ENCODE results near the gene FOXI1. TPM values are rescaled to one million over a fixed set of nuclear protein-coding genes. Genes with fewer than 3 reads are reported as not detected.
A peak's percentile ranks its signal among the peaks of the same experiment; 100 is the strongest.

The FOXI1 gene
- total RNA-seq, 1 donor from 2014 or later: not detected

DNA sequence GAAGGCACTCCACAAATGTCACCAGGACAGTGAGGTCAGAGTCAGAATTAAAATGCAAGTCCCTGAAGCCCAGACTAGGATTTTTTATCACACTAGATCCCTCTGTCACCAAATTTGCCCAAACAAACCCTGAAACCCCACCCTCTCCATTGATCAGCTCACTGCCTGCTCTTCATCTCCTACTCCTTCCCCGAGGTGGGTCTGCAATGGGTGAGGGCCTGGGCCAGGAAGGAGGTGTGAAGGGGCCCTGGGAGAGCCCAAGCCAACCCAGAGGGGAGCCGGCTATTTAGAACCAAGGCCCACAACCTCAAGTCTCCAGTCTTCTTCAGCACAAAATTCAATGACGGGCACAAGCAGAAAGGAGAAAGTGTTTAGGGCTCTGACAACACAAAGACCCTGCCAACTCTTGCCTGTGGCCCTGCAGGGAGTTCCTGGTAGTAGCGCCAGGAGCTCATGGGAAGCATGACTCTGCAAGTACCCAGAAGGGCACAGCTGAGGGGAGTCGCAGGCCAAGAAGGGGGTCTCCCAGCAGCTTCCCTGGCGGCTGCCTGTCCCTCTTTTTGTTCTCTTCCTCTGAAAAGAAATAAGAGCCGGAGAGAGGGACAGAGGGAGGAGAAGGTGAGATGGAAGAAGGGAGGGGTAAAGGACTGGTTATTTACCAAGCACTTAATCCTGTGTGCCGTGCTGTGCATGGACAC is 5.5 kb downstream of the FOXI1 start:
- Mint-ChIP-seq H3K27me3 (peaks cover 9% of the 10 kb centered on the region), H3K9me3 (no peaks in the 10 kb centered on the region), H3K4me1 (ENCODE audit: unreplicated experiment) (no peaks in the 10 kb centered on the region), H3K36me3 (no peaks in the 10 kb centered on the region), H3K27ac (no peak overlapping the region), H3K4me3 (no peak overlapping the region)
- TF ChIP-seq, protein P1, sequence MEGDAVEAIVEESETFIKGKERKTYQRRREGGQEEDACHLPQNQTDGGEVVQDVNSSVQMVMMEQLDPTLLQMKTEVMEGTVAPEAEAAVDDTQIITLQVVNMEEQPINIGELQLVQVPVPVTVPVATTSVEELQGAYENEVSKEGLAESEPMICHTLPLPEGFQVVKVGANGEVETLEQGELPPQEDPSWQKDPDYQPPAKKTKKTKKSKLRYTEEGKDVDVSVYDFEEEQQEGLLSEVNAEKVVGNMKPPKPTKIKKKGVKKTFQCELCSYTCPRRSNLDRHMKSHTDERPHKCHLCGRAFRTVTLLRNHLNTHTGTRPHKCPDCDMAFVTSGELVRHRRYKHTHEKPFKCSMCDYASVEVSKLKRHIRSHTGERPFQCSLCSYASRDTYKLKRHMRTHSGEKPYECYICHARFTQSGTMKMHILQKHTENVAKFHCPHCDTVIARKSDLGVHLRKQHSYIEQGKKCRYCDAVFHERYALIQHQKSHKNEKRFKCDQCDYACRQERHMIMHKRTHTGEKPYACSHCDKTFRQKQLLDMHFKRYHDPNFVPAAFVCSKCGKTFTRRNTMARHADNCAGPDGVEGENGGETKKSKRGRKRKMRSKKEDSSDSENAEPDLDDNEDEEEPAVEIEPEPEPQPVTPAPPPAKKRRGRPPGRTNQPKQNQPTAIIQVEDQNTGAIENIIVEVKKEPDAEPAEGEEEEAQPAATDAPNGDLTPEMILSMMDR (conservative IDR thresholded peaks at IDR 0.05): no peak
- peak; percentile 48 for DNase-seq (ENCODE audit: extremely low spot score, unreplicated experiment)

DNA sequence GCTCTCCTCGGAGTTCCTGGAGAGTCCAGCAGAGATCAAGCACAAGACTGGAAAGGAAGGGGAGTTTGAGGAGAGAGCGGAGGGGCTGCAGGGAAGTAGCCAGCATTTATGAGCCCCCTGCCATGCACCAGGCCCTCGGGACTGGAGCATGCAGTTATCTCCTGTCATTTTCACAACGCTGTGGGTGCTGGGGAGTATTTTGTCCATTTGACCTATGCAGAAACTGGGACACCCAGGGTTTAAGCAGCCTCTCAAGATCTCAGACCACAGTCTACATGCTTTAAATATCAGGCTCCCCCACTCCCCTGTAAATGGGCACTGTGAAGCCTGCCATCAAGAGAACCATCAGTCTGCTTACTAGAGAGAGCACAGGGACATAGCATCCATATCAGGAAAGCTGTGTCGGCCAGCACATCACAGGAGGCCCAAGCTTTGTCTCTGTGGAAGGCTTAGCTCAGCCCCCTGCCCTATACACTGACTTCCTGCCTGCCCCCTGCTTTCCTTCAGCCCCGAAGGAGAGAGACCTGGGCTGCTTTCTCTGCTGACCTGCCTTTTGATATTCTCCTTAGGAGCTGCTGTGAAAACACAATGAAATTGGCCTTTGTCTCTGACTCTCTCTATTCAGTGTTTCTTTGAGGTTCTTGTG is 7.3 kb downstream of the FOXI1 start:
- no peaks in the 10 kb centered on the region for H3K9me3 Mint-ChIP-seq
- H3K27me3 Mint-ChIP-seq: peaks cover 2% of the 10 kb centered on the region
- H3K4me1 Mint-ChIP-seq (ENCODE audit: unreplicated experiment): no peaks in the 10 kb centered on the region
- H3K27ac Mint-ChIP-seq: no peak overlapping the region
- peak; percentile 45 for DNase-seq (ENCODE audit: extremely low spot score, unreplicated experiment)
- H3K36me3 Mint-ChIP-seq: no peaks in the 10 kb centered on the region
- no peak overlapping the region for H3K4me3 Mint-ChIP-seq
- TF ChIP-seq, protein P1 (conservative IDR thresholded peaks at IDR 0.05): no peak

DNA sequence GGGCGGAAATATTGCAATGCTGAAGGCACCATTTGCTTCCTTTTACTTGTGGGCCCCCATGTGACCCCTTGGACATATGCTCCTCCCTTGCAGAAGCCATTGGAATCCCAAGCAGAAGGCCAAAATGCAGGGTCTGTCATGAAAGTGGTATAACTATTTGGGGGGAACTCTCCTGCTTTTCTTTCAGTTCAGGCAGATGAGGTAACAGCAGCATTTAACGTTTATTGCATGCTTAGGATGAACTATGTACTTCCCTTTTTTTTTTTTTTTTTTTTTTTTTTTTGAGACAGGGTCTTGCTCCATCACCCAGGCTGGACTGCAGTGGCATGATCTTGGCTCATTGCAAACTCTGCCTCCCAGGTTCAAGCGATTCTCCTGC is 7.8 kb downstream of the FOXI1 start:
- Mint-ChIP-seq H3K27me3 (peaks cover 5% of the 10 kb centered on the region), H3K4me1 (ENCODE audit: unreplicated experiment) (no peaks in the 10 kb centered on the region), H3K36me3 (no peaks in the 10 kb centered on the region), H3K27ac (no peak overlapping the region), H3K9me3 (no peaks in the 10 kb centered on the region), H3K4me3 (no peak overlapping the region)
- TF ChIP-seq, protein P1 (conservative IDR thresholded peaks at IDR 0.05): no peak
- DNase-seq (ENCODE audit: extremely low spot score, unreplicated experiment): peak; percentile 16

DNA sequence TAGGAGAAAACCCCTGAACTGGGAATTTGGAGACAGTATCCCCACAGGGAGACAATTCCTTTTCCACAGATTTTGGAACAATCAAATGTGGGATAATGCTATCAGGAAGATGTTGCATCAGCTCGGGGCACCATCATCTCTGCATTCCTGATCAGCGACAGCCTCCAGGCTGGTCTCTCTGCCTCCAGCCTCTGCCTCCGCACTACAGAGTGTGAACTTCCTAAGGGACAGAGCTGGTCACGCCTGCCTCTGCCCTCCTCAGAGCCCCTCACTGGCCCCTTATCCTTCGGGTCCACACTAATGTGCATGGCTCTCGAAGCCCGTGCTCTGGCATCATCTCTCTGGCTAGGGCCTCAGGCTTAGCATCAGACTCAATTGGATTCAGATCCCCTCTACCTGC is 8.6 kb downstream of the FOXI1 start:
- H3K36me3 Mint-ChIP-seq: no peaks in the 10 kb centered on the region
- peaks cover 7% of the 10 kb centered on the region for H3K27me3 Mint-ChIP-seq
- TF ChIP-seq, protein P1 (conservative IDR thresholded peaks at IDR 0.05): no peak
- H3K9me3 Mint-ChIP-seq: no peaks in the 10 kb centered on the region
- H3K4me3 Mint-ChIP-seq: no peak overlapping the region
- peak; percentile 59 for DNase-seq (ENCODE audit: extremely low spot score, unreplicated experiment)
- no peak overlapping the region for H3K27ac Mint-ChIP-seq
- no peaks in the 10 kb centered on the region for H3K4me1 Mint-ChIP-seq (ENCODE audit: unreplicated experiment)

DNA sequence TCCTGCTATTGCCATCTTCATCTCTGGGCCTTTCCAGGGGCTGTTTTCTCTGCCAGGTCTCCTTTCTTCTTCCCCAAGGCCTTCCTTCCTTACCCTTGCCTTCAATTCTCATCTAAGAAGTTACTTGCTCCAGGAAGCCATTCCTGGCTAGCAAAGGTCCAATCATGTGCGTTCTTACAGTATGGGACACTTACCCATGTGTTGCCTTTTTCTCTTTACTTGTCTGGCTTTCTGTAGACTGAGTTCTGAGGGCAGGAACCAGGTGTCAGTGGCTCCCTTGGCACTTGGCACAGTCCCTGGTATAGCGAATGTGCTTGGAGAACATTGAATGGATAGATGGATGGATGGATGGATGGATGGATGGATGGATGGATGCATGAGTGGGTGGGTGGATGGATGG is 10.2 kb downstream of the FOXI1 start:
- Mint-ChIP-seq H3K27me3 (peaks cover 12% of the 10 kb centered on the region), H3K36me3 (no peaks in the 10 kb centered on the region)
- TF ChIP-seq, protein P1 (conservative IDR thresholded peaks at IDR 0.05): no peak

More for the DNA sequence above, 10.2 kb downstream of the FOXI1 start:
- H3K9me3 Mint-ChIP-seq: no peaks in the 10 kb centered on the region
- no peak overlapping the region for H3K4me3 Mint-ChIP-seq
- H3K27ac Mint-ChIP-seq: no peak overlapping the region
- no peak for DNase-seq (ENCODE audit: extremely low spot score, unreplicated experiment)
- no peaks in the 10 kb centered on the region for H3K4me1 Mint-ChIP-seq (ENCODE audit: unreplicated experiment)

Data from type B pancreatic cell (in vitro differentiated cells).